Tibial artery (tissue), 4 donors: ENCODE data around the gene SPATA2L.

Experiments
- DNase-seq, 2 donors: peaks; one replicate each; pipeline ENCODE4 v3.0.0-alpha.2; 2019
- H3K27ac ChIP-seq, 2 donors: fragments of 200-600 bp; sonication (generic) in 1 of 2; 1 replicate in 1 of 2; 2 replicates in 1 of 2; pipeline ENCODE4 v1.5.1; 2018 to 2019; ENCODE audit warnings: mild to moderate bottlenecking in 1 of 2
- H3K27me3 ChIP-seq, 2 donors: fragments of 200-600 bp; sonication (generic) in 1 of 2; one replicate each; pipeline versions ENCODE4 v1.5.1 to v1.6.0; 2016 to 2019
- H3K36me3 ChIP-seq, 3 donors: fragments of 200-600 bp; sonication (generic) in 2 of 3; one replicate each; pipeline ENCODE4 v1.5.1; 2016 to 2019; ENCODE audit warnings: mild to moderate bottlenecking in 2 of 3
- H3K4me1 ChIP-seq, 4 donors: fragments of 200-600 bp; sonication (generic) in 2 of 4; 1 replicate in 3 of 4; 2 replicates in 1 of 4; pipeline ENCODE4 v1.5.1; 2016 to 2019
- H3K4me3 ChIP-seq, 2 donors: fragments of 200-600 bp; sonication (generic) in 1 of 2; 1 replicate in 1 of 2; 2 replicates in 1 of 2; pipeline ENCODE4 v1.5.1; 2018 to 2019; ENCODE audit warnings: mild to moderate bottlenecking in 2 of 2
- H3K9me3 ChIP-seq, 3 donors: fragments of 200-600 bp; sonication (generic) in 1 of 3; one replicate each; pipeline ENCODE4 v1.5.1; 2016 to 2019
- CTCF ChIP-seq, 2 experiments: fragments of 200-600 bp in 1 of 2; fragments of 450-650 bp in 1 of 2; IDR thresholded peaks; one replicate each; pipeline ENCODE4 v1.5.1; 2017 to 2019; ENCODE audit warnings: antibody characterized with exemption in 2 of 2, mild to moderate bottlenecking in 1 of 2, moderate library complexity in 1 of 2
- intact Hi-C: fragments of 100-400 bp; cut with DNase I; formaldehyde crosslinking; loops from one replicate; pipeline ENCODE4 v1.15.0; 2023; ENCODE audit warnings: low total_unique reads

Gene SPATA2L

GRCh38 chr16:89738072-89738377 is 36.5 kb upstream of the SPATA2L start:
- peaks cover 62 to 85% (median 75%) of the 10 kb centered on the region in 3 donors for H3K36me3 ChIP-seq
- intact Hi-C loops = no loop called here
- DNase-seq = no peak
- H3K9me3 ChIP-seq = no peaks in the 10 kb centered on the region
- H3K4me3 ChIP-seq = no peak overlapping the region
- no peak overlapping the region for H3K27ac ChIP-seq
- no peaks in the 10 kb centered on the region for H3K27me3 ChIP-seq
- H3K4me1 ChIP-seq = no peaks in the 10 kb centered on the region
- no peak for TF ChIP-seq CTCF (IDR thresholded peaks at IDR 0.05)

- no peak for DNase-seq
- H3K9me3 ChIP-seq = no peaks in the 10 kb centered on the region
- H3K27me3 ChIP-seq = no peaks in the 10 kb centered on the region
- intact Hi-C loops = no loop called here
- no peak overlapping the region for H3K4me3 ChIP-seq
- H3K36me3 ChIP-seq = peaks cover 64 to 90% (median 80%) of the 10 kb centered on the region in 3 donors
- no peaks in the 10 kb centered on the region for H3K4me1 ChIP-seq
- no peak overlapping the region for H3K27ac ChIP-seq
- TF ChIP-seq CTCF (IDR thresholded peaks at IDR 0.05) = no peak
These were observed 36.0 kb upstream of the SPATA2L start for GRCh38 chr16:89737341-89738071.

- Histone ChIP-seq H3K27me3 (no peaks in the 10 kb centered on the region), H3K4me1 (no peaks in the 10 kb centered on the region), H3K4me3 (no peak overlapping the region), H3K9me3 (no peaks in the 10 kb centered on the region), H3K27ac (no peak overlapping the region), H3K36me3 (peaks cover 72 to 100% (median 89%) of the 10 kb centered on the region in 3 donors)
- intact Hi-C loops = no loop called here
- no peak for TF ChIP-seq CTCF (IDR thresholded peaks at IDR 0.05)
- DNase-seq = no peak
These were observed 35.0 kb upstream of the SPATA2L start for GRCh38 chr16:89736554-89736953.

GRCh38 chr16:89733792-89734191 is 32.3 kb upstream of the SPATA2L start:
- Histone ChIP-seq H3K9me3 (no peaks in the 10 kb centered on the region), H3K27ac (no peak overlapping the region), H3K4me1 (no peaks in the 10 kb centered on the region), H3K27me3 (no peaks in the 10 kb centered on the region), H3K36me3 (peaks cover 89 to 100% (median 98%) of the 10 kb centered on the region in 3 donors), H3K4me3 (no peak overlapping the region)
- DNase-seq = no peak
- intact Hi-C loops = no loop called here
- TF ChIP-seq CTCF (IDR thresholded peaks at IDR 0.05) = no peak

GRCh38 chr16:89733322-89733721 is 31.8 kb upstream of the SPATA2L start:
- no peak for TF ChIP-seq CTCF (IDR thresholded peaks at IDR 0.05)
- Histone ChIP-seq H3K36me3 (peaks cover 87 to 98% (median 95%) of the 10 kb centered on the region in 3 donors), H3K9me3 (no peaks in the 10 kb centered on the region), H3K4me1 (no peaks in the 10 kb centered on the region), H3K27ac (no peak overlapping the region), H3K27me3 (no peaks in the 10 kb centered on the region), H3K4me3 (no peak overlapping the region)
- no peak for DNase-seq
- intact Hi-C loops = no loop called here

GRCh38 chr16:89732918-89733242 is 31.4 kb upstream of the SPATA2L start:
- intact Hi-C loops = no loop called here
- no peak for TF ChIP-seq CTCF (IDR thresholded peaks at IDR 0.05)

More at GRCh38 chr16:89732918-89733242, 31.4 kb upstream of the SPATA2L start:
- peaks cover 85 to 97% (median 94%) of the 10 kb centered on the region in 3 donors for H3K36me3 ChIP-seq
- H3K4me1 ChIP-seq = no peaks in the 10 kb centered on the region
- no peaks in the 10 kb centered on the region for H3K9me3 ChIP-seq
- DNase-seq = no peak
- no peaks in the 10 kb centered on the region for H3K27me3 ChIP-seq
- no peak overlapping the region for H3K27ac ChIP-seq
- H3K4me3 ChIP-seq = no peak overlapping the region
